PFSK-1 (cell line): ENCODE results near the gene SLIT3.

Source experiments
- FOXP2 ChIP-seq: optimal IDR thresholded peaks from 2 replicates; pipeline ENCODE3; 2011; ENCODE audit warnings: borderline replicate concordance, control low read depth, inconsistent platforms; ENCODE audit not compliant: insufficient read depth; ENCODE audit errors: extremely low read length, extremely low read depth
- POLR2AphosphoS5 ChIP-seq: IDR thresholded peaks from 2 replicates; pipeline ENCODE4 v1.6.1; 2012; ENCODE audit warnings: low read depth, mild to moderate bottlenecking, control low read depth, low read length, moderate library complexity
- TF ChIP-seq, protein P1 (sequence below), 2 experiments: IDR thresholded peaks; 2 replicates each; pipeline versions ENCODE4 v1.6.1 to v1.8.0; 2011 to 2012; ENCODE audit warnings: low read depth in 2 of 2, low read length in 2 of 2, control low read depth in 1 of 2, inconsistent platforms in 1 of 2, mild to moderate bottlenecking in 1 of 2, moderate library complexity in 1 of 2; ENCODE audit not compliant: insufficient read depth in 1 of 2

DNA sequence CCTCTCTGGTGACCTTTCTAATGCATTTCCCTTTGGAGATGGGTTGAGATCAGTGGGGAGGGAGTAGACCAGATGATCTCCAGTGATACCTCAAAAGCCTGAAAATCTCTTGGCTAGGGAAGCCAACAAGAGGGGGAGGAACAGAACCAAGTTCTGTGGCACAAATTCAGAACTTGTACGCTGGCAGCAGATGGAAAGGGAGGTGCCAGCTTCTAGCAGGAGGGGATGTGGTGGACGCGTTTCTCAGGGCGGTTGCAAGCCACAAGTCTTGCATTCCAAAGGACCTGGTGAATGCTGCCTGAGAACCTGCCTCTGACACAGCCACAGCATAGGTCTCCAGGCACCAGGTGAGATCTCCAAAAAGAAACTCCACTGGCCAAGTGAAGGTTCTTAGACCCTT is 13.4 kb downstream of the SLIT3 start:
- TF ChIP-seq POLR2AphosphoS5 = no peak
- no peak for TF ChIP-seq FOXP2
- TF ChIP-seq, protein P1, sequence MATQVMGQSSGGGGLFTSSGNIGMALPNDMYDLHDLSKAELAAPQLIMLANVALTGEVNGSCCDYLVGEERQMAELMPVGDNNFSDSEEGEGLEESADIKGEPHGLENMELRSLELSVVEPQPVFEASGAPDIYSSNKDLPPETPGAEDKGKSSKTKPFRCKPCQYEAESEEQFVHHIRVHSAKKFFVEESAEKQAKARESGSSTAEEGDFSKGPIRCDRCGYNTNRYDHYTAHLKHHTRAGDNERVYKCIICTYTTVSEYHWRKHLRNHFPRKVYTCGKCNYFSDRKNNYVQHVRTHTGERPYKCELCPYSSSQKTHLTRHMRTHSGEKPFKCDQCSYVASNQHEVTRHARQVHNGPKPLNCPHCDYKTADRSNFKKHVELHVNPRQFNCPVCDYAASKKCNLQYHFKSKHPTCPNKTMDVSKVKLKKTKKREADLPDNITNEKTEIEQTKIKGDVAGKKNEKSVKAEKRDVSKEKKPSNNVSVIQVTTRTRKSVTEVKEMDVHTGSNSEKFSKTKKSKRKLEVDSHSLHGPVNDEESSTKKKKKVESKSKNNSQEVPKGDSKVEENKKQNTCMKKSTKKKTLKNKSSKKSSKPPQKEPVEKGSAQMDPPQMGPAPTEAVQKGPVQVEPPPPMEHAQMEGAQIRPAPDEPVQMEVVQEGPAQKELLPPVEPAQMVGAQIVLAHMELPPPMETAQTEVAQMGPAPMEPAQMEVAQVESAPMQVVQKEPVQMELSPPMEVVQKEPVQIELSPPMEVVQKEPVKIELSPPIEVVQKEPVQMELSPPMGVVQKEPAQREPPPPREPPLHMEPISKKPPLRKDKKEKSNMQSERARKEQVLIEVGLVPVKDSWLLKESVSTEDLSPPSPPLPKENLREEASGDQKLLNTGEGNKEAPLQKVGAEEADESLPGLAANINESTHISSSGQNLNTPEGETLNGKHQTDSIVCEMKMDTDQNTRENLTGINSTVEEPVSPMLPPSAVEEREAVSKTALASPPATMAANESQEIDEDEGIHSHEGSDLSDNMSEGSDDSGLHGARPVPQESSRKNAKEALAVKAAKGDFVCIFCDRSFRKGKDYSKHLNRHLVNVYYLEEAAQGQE (IDR thresholded peaks at IDR 0.05; ENCODE audit: insufficient read depth in 1 of 2, low read depth in 2 of 2, low read length in 2 of 2) = no peak
